Stomach (tissue), 9 donors: Measurements from ENCODE around the gene ABHD4. TPM values are rescaled to one million over a fixed set of nuclear protein-coding genes. Genes with fewer than 3 reads are reported as not detected.

ENCODE experiments used
- DNase-seq, 2 donors: peaks; one replicate each; pipeline versions ENCODE4 v3.0.0 to v3.0.0-alpha.2; 2013 to 2019
- H3K27ac ChIP-seq, 5 donors: fragments of 200-600 bp in 4 of 5; sonication (generic) in 4 of 5; one replicate each; pipeline ENCODE4 v1.5.1; 2013 to 2019; ENCODE audit warnings: mild to moderate bottlenecking in 1 of 5, moderate library complexity in 1 of 5
- H3K27me3 ChIP-seq, 3 donors: fragments of 200-600 bp; sonication (generic); one replicate each; pipeline ENCODE4 v1.5.1; 2017 to 2019; ENCODE audit warnings: mixed run types in 1 of 3
- H3K36me3 ChIP-seq, 4 donors: fragments of 200-600 bp; sonication (generic); 1 replicate in 3 of 4; 2 replicates in 1 of 4; pipeline ENCODE4 v1.5.1; 2016 to 2019
- H3K4me1 ChIP-seq, 4 donors: fragments of 200-600 bp; sonication (generic); one replicate each; pipeline ENCODE4 v1.5.1; 2016 to 2019
- H3K4me3 ChIP-seq, 4 donors: fragments of 200-600 bp; sonication (generic) in 3 of 4; one replicate each; pipeline ENCODE4 v1.5.1; 2016 to 2019; ENCODE audit warnings: mild to moderate bottlenecking in 1 of 4
- H3K9me3 ChIP-seq, 4 donors: fragments of 200-600 bp; sonication (generic); one replicate each; pipeline ENCODE4 v1.5.1; 2016 to 2019
- CTCF ChIP-seq, 7 experiments: fragments of 450-650 bp in 4 of 7; fragments of 200-600 bp in 3 of 7; sonication (generic) in 3 of 7; IDR thresholded peaks; one replicate each; pipeline ENCODE4 v1.5.1; 2016 to 2019; ENCODE audit warnings: antibody characterized with exemption in 7 of 7, control low read depth in 2 of 7, mild to moderate bottlenecking in 1 of 7
- EP300 ChIP-seq: sonication (generic); formaldehyde crosslinking; IDR thresholded peaks from one replicate; pipeline ENCODE4 v1.6.1; 2017; ENCODE audit warnings: antibody characterized with exemption
- POLR2A ChIP-seq, 4 donors: fragments of 450-650 bp; IDR thresholded peaks; one replicate each; pipeline ENCODE4 v1.6.1; 2016; ENCODE audit warnings: antibody characterized with exemption in 4 of 4, control low read depth in 2 of 4, mild to moderate bottlenecking in 1 of 4, moderate library complexity in 1 of 4
- POLR2AphosphoS5 ChIP-seq, 3 donors: sonication (generic); formaldehyde crosslinking; IDR thresholded peaks; one replicate each; pipeline ENCODE4 v1.6.1; 2016; ENCODE audit warnings: antibody characterized with exemption in 3 of 3
- WGBS, 5 donors: extraction: QIAGEN DNeasy Blood & Tissue Kit in 3 of 5; methylation state at CpG; one replicate each; pipeline versions ENCODE4 v1.1.5 to v1.1.7; 2013 to 2018; 5-methylcytosine and 5-hydroxymethylcytosine counted together
- intact Hi-C: fragments of 100-400 bp; cut with DNase I; formaldehyde crosslinking; loops from one replicate; pipeline ENCODE4 v1.15.1; 2023; ENCODE audit warnings: low total_unique reads
- polyA plus RNA-seq, 3 donors: library from polyadenylated mRNA; stranded (reverse); fragments of 200-250 nt; gene quantifications; one replicate each; pipeline ENCODE4 v1.2.3, GENCODE V29; 2013
- total RNA-seq, 5 donors: library from RNA; depleted of rRNA; stranded (reverse); fragments of >200 nt; gene quantifications; one replicate each; pipeline versions ENCODE4 v1.1.0 to v1.2.3, GENCODE V29; 2014 to 2016
- donor health status: healthy with polysubstance abuse.
- donor health status: Bipolar disorder and iron deficiency.
- donor health status: healthy.

ABHD4 gene
- total and polyA plus RNA-seq, 8 donors: 12.2 to 130 (median 23.2) TPM

GRCh38 chr14:22600027-22600426, 1.9 kb downstream of the ABHD4 start:
- Histone ChIP-seq H3K4me3 (peak overlapping the region in 1 of 4 donors; percentile 85), H3K9me3 (no peaks in the 10 kb centered on the region), H3K27me3 (no peaks in the 10 kb centered on the region), H3K4me1 (peaks cover 21 to 32% (median 27%) of the 10 kb centered on the region in 4 donors), H3K27ac (peak overlapping the region in 1 of 5 donors; percentile 89), H3K36me3 (peaks cover 36 to 38% (median 37%) of the 10 kb centered on the region in 4 donors)
- intact Hi-C loops: no loop called here
- no peak for DNase-seq
- TF ChIP-seq POLR2AphosphoS5 (IDR thresholded peaks at IDR 0.05): no peak
- no peak for TF ChIP-seq POLR2A (IDR thresholded peaks at IDR 0.05)
- TF ChIP-seq EP300: no peak
- no peak for TF ChIP-seq CTCF (IDR thresholded peaks at IDR 0.05)

- TF ChIP-seq POLR2A (IDR thresholded peaks at IDR 0.05): no peak
- TF ChIP-seq POLR2AphosphoS5 (IDR thresholded peaks at IDR 0.05): no peak
- Histone ChIP-seq H3K4me1 (peaks cover 21 to 32% (median 27%) of the 10 kb centered on the region in 4 donors), H3K27ac (no peak overlapping the region), H3K27me3 (no peaks in the 10 kb centered on the region), H3K9me3 (no peaks in the 10 kb centered on the region), H3K36me3 (peaks cover 51 to 53% (median 51%) of the 10 kb centered on the region in 4 donors), H3K4me3 (no peak overlapping the region)
- 71 to 96% (median 92%) methylated on average over 2 of the region's 2 CpGs for WGBS, 5 donors
- DNase-seq: no peak
- intact Hi-C loops: no loop called here
These were observed 3.4 kb downstream of the ABHD4 start for GRCh38 chr14:22601456-22601855.

- Histone ChIP-seq H3K9me3 (no peaks in the 10 kb centered on the region), H3K4me3 (no peak overlapping the region), H3K27ac (no peak overlapping the region), H3K4me1 (peaks cover 21 to 32% (median 27%) of the 10 kb centered on the region in 4 donors), H3K36me3 (peaks cover 54 to 58% (median 57%) of the 10 kb centered on the region in 4 donors), H3K27me3 (no peaks in the 10 kb centered on the region)
- WGBS, 5 donors: 86 to 94% (median 87%) methylated on average over 5 of the region's 5 CpGs
- intact Hi-C loops: no loop called here
- TF ChIP-seq POLR2AphosphoS5 (IDR thresholded peaks at IDR 0.05) (no peak), POLR2A (IDR thresholded peaks at IDR 0.05) (no peak), EP300 (no peak), CTCF (IDR thresholded peaks at IDR 0.05) (no peak)
- DNase-seq: no peak
These were observed 3.9 kb downstream of the ABHD4 start for GRCh38 chr14:22601996-22602395.

- no peak for DNase-seq
- peaks cover 14 to 25% (median 19%) of the 10 kb centered on the region in 4 donors for H3K4me1 ChIP-seq
- H3K4me3 ChIP-seq: no peak overlapping the region
- no peaks in the 10 kb centered on the region for H3K9me3 ChIP-seq
- TF ChIP-seq EP300: no peak
- TF ChIP-seq CTCF (IDR thresholded peaks at IDR 0.05): no peak
- TF ChIP-seq POLR2A (IDR thresholded peaks at IDR 0.05): no peak
- no peak for TF ChIP-seq POLR2AphosphoS5 (IDR thresholded peaks at IDR 0.05)
- H3K27me3 ChIP-seq: no peaks in the 10 kb centered on the region
- intact Hi-C loops: no loop called here
- no peak overlapping the region for H3K27ac ChIP-seq
- H3K36me3 ChIP-seq: peaks cover 63 to 67% (median 65%) of the 10 kb centered on the region in 4 donors
These were observed 4.8 kb downstream of the ABHD4 start for GRCh38 chr14:22602862-22603261.

- no peak for DNase-seq
- no peaks in the 10 kb centered on the region for H3K9me3 ChIP-seq
- no peaks in the 10 kb centered on the region for H3K4me1 ChIP-seq
- 70 to 85% (median 74%) methylated on average over 6 of the region's 6 CpGs for WGBS, 5 donors
- TF ChIP-seq POLR2AphosphoS5 (IDR thresholded peaks at IDR 0.05) (no peak), POLR2A (IDR thresholded peaks at IDR 0.05) (no peak), EP300 (no peak), CTCF (IDR thresholded peaks at IDR 0.05) (no peak)
- H3K36me3 ChIP-seq: peaks cover 98 to 100% (median 100%) of the 10 kb centered on the region in 4 donors
- H3K27ac ChIP-seq: no peak overlapping the region
- H3K4me3 ChIP-seq: no peak overlapping the region
- intact Hi-C loops: no loop called here
- H3K27me3 ChIP-seq: no peaks in the 10 kb centered on the region
These were observed 8.3 kb downstream of the ABHD4 start for GRCh38 chr14:22606380-22606779.
